HepG2 (cell line): ENCODE results near the gene BSG. TPM values are rescaled to one million over a fixed set of nuclear protein-coding genes. Genes with fewer than 3 reads are reported as not detected.

ENCODE experiments used
- ASH2L ChIP-seq: fragments of 300-600, 200-600 bp; sonication (generic); IDR thresholded peaks from 2 replicates; pipeline ENCODE4 v1.7.0; 2017; ENCODE audit warnings: low read depth, mild to moderate bottlenecking, moderate library complexity, mixed read lengths, low read length; ENCODE audit not compliant: insufficient read length
- BRF2 ChIP-seq: sonication (generic); formaldehyde crosslinking; IDR thresholded peaks from 2 replicates; pipeline ENCODE4 v1.8.1; 2022; ENCODE audit warnings: mild to moderate bottlenecking, missing genetic modification reagents
- ERF ChIP-seq: IDR thresholded peaks from 2 replicates; pipeline ENCODE4 v1.6.1; 2018; ENCODE audit warnings: missing biosample characterization, missing genetic modification reagents
- FOXA3 ChIP-seq: IDR thresholded peaks from 2 replicates; pipeline ENCODE4 v1.6.1; 2016; ENCODE audit warnings: missing genetic modification reagents, missing compliant biosample characterization
- FOXK2 ChIP-seq: fragments of 450-650 bp; IDR thresholded peaks from 2 replicates; pipeline ENCODE4 v1.6.1; 2016
- IRF2 ChIP-seq: IDR thresholded peaks from 2 replicates; pipeline ENCODE4 v1.6.1; 2018; ENCODE audit warnings: missing genetic modification reagents, missing compliant biosample characterization
- PHF21A ChIP-seq: sonication (generic); formaldehyde crosslinking; IDR thresholded peaks from 2 replicates; pipeline ENCODE4 v1.5.0; 2020; ENCODE audit warnings: mild to moderate bottlenecking, missing genetic modification reagents
- ZBED4 ChIP-seq: sonication (generic); formaldehyde crosslinking; IDR thresholded peaks from 2 replicates; pipeline ENCODE4 v1.4.0; 2020; ENCODE audit warnings: missing genetic modification reagents, borderline replicate concordance
- ZBTB7B ChIP-seq: sonication (generic); formaldehyde crosslinking; IDR thresholded peaks from 2 replicates; pipeline ENCODE4 v1.4.0; 2020; ENCODE audit warnings: missing genetic modification reagents
- ZNF574 ChIP-seq: sonication (generic); formaldehyde crosslinking; IDR thresholded peaks from 2 replicates; pipeline ENCODE4 v1.4.0; 2020; ENCODE audit warnings: missing genetic modification reagents
- ZNF580 ChIP-seq: IDR thresholded peaks from 2 replicates; pipeline ENCODE4 v1.6.1; 2016; ENCODE audit warnings: low read depth, borderline replicate concordance
- polyA plus RNA-seq, 8 experiments: library from polyadenylated mRNA; depleted of rRNA in 3 of 8; stranded (reverse) in 7 of 8; unstranded in 1 of 8; fragments of >200 nt; fragmentation: Illumina TruSeq in 4 of 8; extraction: Trizol in 4 of 8; gene quantifications; 2 replicates each; pipeline versions ENCODE4 v1.2.1 to v1.2.3, GENCODE V29; 2011 to 2016; ENCODE audit warnings: low read depth in 4 of 8, missing spikeins in 1 of 8, mixed read lengths in 1 of 8; ENCODE audit not compliant: insufficient read depth in 1 of 8
- total RNA-seq, 5 experiments: library from RNA; depleted of rRNA; stranded (reverse); fragments of >200 nt; fragmentation: Illumina TruSeq; extraction: Trizol; gene quantifications; 2 replicates each; pipeline ENCODE4 v1.2.3, GENCODE V29; 2016; ENCODE audit warnings: low read depth in 1 of 5
- TF ChIP-seq, protein P1 (sequence below): IDR thresholded peaks from 2 replicates; pipeline ENCODE4 v1.6.1; 2016
- TF ChIP-seq, protein P2 (sequence below): sonication (generic); formaldehyde crosslinking; IDR thresholded peaks from 2 replicates; pipeline ENCODE4 v1.5.1; 2020; ENCODE audit warnings: missing genetic modification reagents, mild to moderate bottlenecking, borderline replicate concordance

BSG gene
- total and polyA plus RNA-seq, 2 of the 13 experiments (the other 11 are each of a cell fraction or from before 2014, with no cell fraction given), result 309 to 754 TPM

DNA sequence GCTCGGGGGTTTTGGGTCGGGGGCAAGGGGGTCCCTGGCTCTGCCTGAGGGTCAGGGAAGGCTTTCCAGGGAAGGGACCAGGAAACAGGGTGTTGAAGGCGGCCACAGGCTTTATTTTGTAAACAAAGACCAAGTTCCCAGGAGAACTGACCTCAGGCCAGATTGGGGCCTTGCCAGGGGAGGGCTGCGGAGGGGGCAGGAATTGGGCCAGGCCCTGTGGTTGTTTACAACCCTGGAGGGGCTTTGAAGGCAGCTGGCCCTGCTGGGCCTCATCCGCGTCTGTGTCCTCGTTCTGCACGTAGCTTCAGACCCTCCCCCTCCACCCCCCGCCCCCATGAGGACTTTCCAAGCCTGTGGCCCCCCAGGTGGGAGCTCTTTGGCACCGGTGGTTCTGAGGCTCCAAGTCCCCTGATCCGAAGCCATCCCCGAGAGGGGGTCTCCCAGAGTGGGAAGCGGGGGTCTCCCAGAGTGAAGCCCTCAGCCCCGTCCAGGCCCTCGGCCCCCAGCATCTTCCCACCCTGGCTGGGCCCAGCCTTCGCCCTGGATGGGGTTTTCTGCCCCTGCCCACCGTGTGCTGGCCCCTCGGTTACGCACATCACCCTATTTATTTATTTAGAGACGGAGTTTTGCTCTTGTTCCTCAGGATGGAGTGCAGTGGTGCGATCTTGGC, 13.5 kb upstream of the BSG start (continued):
- TF ChIP-seq BRF2 (CRISPR knock-in tag), result no peak
- TF ChIP-seq, protein P1, sequence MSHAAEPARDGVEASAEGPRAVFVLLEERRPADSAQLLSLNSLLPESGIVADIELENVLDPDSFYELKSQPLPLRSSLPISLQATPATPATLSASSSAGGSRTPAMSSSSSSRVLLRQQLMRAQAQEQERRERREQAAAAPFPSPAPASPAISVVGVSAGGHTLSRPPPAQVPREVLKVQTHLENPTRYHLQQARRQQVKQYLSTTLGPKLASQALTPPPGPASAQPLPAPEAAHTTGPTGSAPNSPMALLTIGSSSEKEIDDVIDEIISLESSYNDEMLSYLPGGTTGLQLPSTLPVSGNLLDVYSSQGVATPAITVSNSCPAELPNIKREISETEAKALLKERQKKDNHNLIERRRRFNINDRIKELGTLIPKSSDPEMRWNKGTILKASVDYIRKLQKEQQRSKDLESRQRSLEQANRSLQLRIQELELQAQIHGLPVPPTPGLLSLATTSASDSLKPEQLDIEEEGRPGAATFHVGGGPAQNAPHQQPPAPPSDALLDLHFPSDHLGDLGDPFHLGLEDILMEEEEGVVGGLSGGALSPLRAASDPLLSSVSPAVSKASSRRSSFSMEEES (CRISPR knock-in tag), result 0 out of 2 replicates have a peak, but pooled peaks have one; percentile 14
- TF ChIP-seq, protein P2, sequence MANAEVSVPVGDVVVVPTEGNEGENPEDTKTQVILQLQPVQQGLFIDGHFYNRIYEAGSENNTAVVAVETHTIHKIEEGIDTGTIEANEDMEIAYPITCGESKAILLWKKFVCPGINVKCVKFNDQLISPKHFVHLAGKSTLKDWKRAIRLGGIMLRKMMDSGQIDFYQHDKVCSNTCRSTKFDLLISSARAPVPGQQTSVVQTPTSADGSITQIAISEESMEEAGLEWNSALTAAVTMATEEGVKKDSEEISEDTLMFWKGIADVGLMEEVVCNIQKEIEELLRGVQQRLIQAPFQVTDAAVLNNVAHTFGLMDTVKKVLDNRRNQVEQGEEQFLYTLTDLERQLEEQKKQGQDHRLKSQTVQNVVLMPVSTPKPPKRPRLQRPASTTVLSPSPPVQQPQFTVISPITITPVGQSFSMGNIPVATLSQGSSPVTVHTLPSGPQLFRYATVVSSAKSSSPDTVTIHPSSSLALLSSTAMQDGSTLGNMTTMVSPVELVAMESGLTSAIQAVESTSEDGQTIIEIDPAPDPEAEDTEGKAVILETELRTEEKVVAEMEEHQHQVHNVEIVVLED (CRISPR knock-in tag), result peak; percentile 32; the same call in 1 of the 2 replicates
- peak; percentile 38; the same call in 1 of the 2 replicates for TF ChIP-seq ZNF580 (CRISPR knock-in tag)
- TF ChIP-seq FOXA3 (CRISPR knock-in tag), result peak; percentile 83
- peak; percentile 35; the same call in 1 of the 2 replicates for TF ChIP-seq ZNF574 (CRISPR knock-in tag)
- TF ChIP-seq FOXK2, result peak; percentile 61; the same call in 1 of the 2 replicates
- TF ChIP-seq ERF (CRISPR knock-in tag), result 0 out of 2 replicates have a peak, but pooled peaks have one; percentile 54
- 0 out of 2 replicates have a peak, but pooled peaks have one; percentile 13 for TF ChIP-seq IRF2 (CRISPR knock-in tag)
- TF ChIP-seq ZBTB7B (CRISPR knock-in tag), result peak; percentile 70; the same call in 1 of the 2 replicates
- TF ChIP-seq ASH2L, result peak; percentile 28
- peak; percentile 62 for TF ChIP-seq PHF21A (CRISPR knock-in tag)
- peak; percentile 88; the same call in 1 of the 2 replicates for TF ChIP-seq ZBED4 (CRISPR knock-in tag)
